ENCODE data around the gene GPC5. TPM values are rescaled to one million over a fixed set of nuclear protein-coding genes. Genes with fewer than 3 reads are reported as not detected.
"Not testable (repeated sequence)": the region's sequence is repeated elsewhere in the genome, so short reads cannot be mapped to it uniquely, and the experiment has no call there.

GPC5 gene
- total RNA-seq, 3 donors from 2014 or later: 0.51 to 1.2 TPM; not detected in 1

GRCh38 chr13:92535222-92536006 lies 1137.0 kb downstream of the GPC5 start:
- DNase-seq (no peak), ATAC-seq (no peak)
- intact Hi-C loops (cut with DNase I, micrococcal nuclease): no loop called here
- no peak overlapping the region for H3K4me3 ChIP-seq
- H3K4me1 ChIP-seq (ENCODE audit: low read depth): no peaks in the 10 kb centered on the region
- no peaks in the 10 kb centered on the region for H3K9me3 ChIP-seq
- no peaks in the 10 kb centered on the region for H3K36me3 ChIP-seq (ENCODE audit: low read depth)
- no peak for TF ChIP-seq CTCF (IDR thresholded peaks at IDR 0.05)

- Histone ChIP-seq H3K4me1 (ENCODE audit: low read depth) (no peaks in the 10 kb centered on the region), H3K36me3 (ENCODE audit: low read depth) (no peaks in the 10 kb centered on the region), H3K4me3 (no peak overlapping the region), H3K9me3 (no peaks in the 10 kb centered on the region)
- intact Hi-C loops (cut with DNase I, micrococcal nuclease): no loop called here
- ATAC-seq (no peak), DNase-seq (no peak)
- TF ChIP-seq CTCF (IDR thresholded peaks at IDR 0.05): no peak
Observed at GRCh38 chr13:92537471-92537870, 1139.0 kb downstream of the GPC5 start.

GRCh38 chr13:92538164-92538563 lies 1139.7 kb downstream of the GPC5 start:
- no peaks in the 10 kb centered on the region for H3K36me3 ChIP-seq (ENCODE audit: low read depth)
- DNase-seq: no peak

GRCh38 chr13:92539148-92539547 lies 1140.7 kb downstream of the GPC5 start:
- H3K9me3 ChIP-seq; H3K4me3 ChIP-seq; ATAC-seq; H3K36me3 ChIP-seq (ENCODE audit: low read depth); H3K4me1 ChIP-seq (ENCODE audit: low read depth); intact Hi-C loops (cut with DNase I, micrococcal nuclease); DNase-seq: not testable (repeated sequence)

More at GRCh38 chr13:92538164-92538563, 1139.7 kb downstream of the GPC5 start:
- ATAC-seq: no peak
- intact Hi-C loops (cut with DNase I, micrococcal nuclease): no loop called here
- no peaks in the 10 kb centered on the region for H3K4me1 ChIP-seq (ENCODE audit: low read depth)
- H3K9me3 ChIP-seq: no peaks in the 10 kb centered on the region
- H3K4me3 ChIP-seq: no peak overlapping the region
- no peak for TF ChIP-seq CTCF (IDR thresholded peaks at IDR 0.05)

GRCh38 chr13:92547266-92547665 lies 1148.8 kb downstream of the GPC5 start:
- no peak for ATAC-seq
- Histone ChIP-seq H3K9me3 (no peaks in the 10 kb centered on the region), H3K36me3 (ENCODE audit: low read depth) (no peaks in the 10 kb centered on the region), H3K4me3 (no peak overlapping the region), H3K4me1 (ENCODE audit: low read depth) (no peaks in the 10 kb centered on the region)
- intact Hi-C loops (cut with DNase I, micrococcal nuclease): no loop called here
- TF ChIP-seq CTCF (IDR thresholded peaks at IDR 0.05): no peak
- DNase-seq: no peak

- intact Hi-C loops (cut with DNase I, micrococcal nuclease): no loop called here
- no peaks in the 10 kb centered on the region for H3K9me3 ChIP-seq
- TF ChIP-seq CTCF (IDR thresholded peaks at IDR 0.05): no peak
- no peak overlapping the region for H3K4me3 ChIP-seq
- no peaks in the 10 kb centered on the region for H3K36me3 ChIP-seq (ENCODE audit: low read depth)
- DNase-seq: peak in 1 of 3 donors; percentile 11
- no peaks in the 10 kb centered on the region for H3K4me1 ChIP-seq (ENCODE audit: low read depth)
- ATAC-seq: no peak
Observed at GRCh38 chr13:92549276-92549675, 1150.9 kb downstream of the GPC5 start.

Measured in mucosa of descending colon (tissue), 3 donors.